ENCODE data around the gene POT1.

Gene POT1

DNA sequence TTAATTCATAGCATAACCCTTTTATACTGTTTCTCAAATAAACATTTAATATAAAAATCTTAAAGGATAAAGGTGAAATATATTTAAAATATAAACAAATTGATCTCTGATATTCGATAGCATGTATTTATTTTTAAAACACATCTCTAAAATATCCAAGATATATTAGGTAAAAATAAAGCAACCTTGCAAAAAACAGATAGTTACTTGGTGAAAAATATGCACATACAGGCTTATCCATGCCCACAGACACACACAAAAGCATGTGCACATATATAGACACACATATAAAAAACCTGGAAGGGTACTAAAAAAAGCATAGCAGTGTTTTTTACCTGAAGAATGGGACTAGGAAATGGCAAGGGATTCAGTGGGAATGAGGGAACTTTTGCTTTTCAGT lies 19.8 kb downstream of the POT1 start:
- Mint-ChIP-seq H3K4me1 (no peaks in the 10 kb centered on the region), H3K27ac (no peak overlapping the region), H3K9me3 (peaks cover 8% of the 10 kb centered on the region), H3K27me3 (ENCODE audit: low read depth) (no peaks in the 10 kb centered on the region), H3K36me3 (ENCODE audit: low read depth) (peaks cover 28% of the 10 kb centered on the region), H3K4me3 (no peak overlapping the region)
- no peak for TF ChIP-seq CTCF (IDR thresholded peaks at IDR 0.05; ENCODE audit: unreplicated experiment in 3 of 3)

- Mint-ChIP-seq H3K27me3 (ENCODE audit: low read depth) (no peaks in the 10 kb centered on the region), H3K36me3 (ENCODE audit: low read depth) (peaks cover 37% of the 10 kb centered on the region), H3K4me3 (no peak overlapping the region), H3K4me1 (no peaks in the 10 kb centered on the region), H3K9me3 (peaks cover 22% of the 10 kb centered on the region), H3K27ac (no peak overlapping the region)
- TF ChIP-seq CTCF (IDR thresholded peaks at IDR 0.05; ENCODE audit: unreplicated experiment in 3 of 3), result no peak
Observed at GRCh38 chr7:124908259-124908658, 21.4 kb downstream of the POT1 start.

GRCh38 chr7:124907490-124907889 lies 22.1 kb downstream of the POT1 start:
- peaks cover 28% of the 10 kb centered on the region for H3K9me3 Mint-ChIP-seq
- TF ChIP-seq CTCF (IDR thresholded peaks at IDR 0.05; ENCODE audit: unreplicated experiment in 3 of 3), result no peak
- H3K36me3 Mint-ChIP-seq (ENCODE audit: low read depth), result peaks cover 39% of the 10 kb centered on the region
- H3K27ac Mint-ChIP-seq, result no peak overlapping the region
- no peaks in the 10 kb centered on the region for H3K4me1 Mint-ChIP-seq
- H3K4me3 Mint-ChIP-seq, result no peak overlapping the region
- no peaks in the 10 kb centered on the region for H3K27me3 Mint-ChIP-seq (ENCODE audit: low read depth)

DNA sequence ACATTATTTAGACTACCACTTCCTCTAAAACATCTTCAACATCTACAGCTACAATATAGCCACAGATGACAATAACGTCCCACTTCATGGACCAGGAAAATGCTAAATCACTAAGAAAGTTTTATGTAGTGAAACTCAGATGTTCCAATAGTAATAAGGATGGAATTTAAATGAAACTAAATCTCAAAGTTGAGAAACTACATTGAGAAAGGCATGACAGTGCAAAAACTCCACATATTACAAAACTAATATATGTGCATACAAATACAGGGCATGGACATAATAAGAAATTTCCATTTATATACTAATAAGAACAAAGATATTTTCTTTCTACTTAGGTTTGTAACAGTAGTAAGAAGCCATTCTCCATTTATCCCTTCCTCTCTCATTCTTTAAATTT lies 31.1 kb downstream of the POT1 start:
- Mint-ChIP-seq H3K27me3 (ENCODE audit: low read depth) (no peaks in the 10 kb centered on the region), H3K36me3 (ENCODE audit: low read depth) (peaks cover 38% of the 10 kb centered on the region), H3K9me3 (peaks cover 21% of the 10 kb centered on the region), H3K27ac (no peak overlapping the region), H3K4me3 (no peak overlapping the region), H3K4me1 (no peaks in the 10 kb centered on the region)
- TF ChIP-seq CTCF (IDR thresholded peaks at IDR 0.05; ENCODE audit: unreplicated experiment in 3 of 3), result no peak

DNA sequence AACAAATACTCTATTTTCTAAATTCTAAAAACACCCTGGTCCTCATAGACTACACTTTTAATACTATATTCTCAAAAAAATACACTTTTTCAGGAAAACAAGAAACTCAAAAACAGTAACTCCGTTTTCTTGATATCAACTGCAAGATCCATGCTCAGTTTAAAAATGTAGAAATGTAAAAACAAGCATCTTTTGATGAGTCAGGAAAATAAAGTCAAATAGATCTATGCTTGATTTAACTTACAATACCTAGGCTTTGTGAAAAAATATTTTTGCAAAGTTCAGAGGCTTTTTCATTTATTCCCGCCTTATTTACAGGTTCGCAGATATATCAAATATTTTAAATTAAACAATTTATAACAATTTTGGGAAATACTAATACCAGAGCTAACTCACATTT lies 33.6 kb downstream of the POT1 start:
- no peaks in the 10 kb centered on the region for H3K27me3 Mint-ChIP-seq (ENCODE audit: low read depth)
- H3K9me3 Mint-ChIP-seq, result peaks cover 3% of the 10 kb centered on the region
- H3K27ac Mint-ChIP-seq, result no peak overlapping the region
- H3K36me3 Mint-ChIP-seq (ENCODE audit: low read depth), result peaks cover 24% of the 10 kb centered on the region
- H3K4me1 Mint-ChIP-seq, result no peaks in the 10 kb centered on the region
- TF ChIP-seq CTCF (IDR thresholded peaks at IDR 0.05; ENCODE audit: unreplicated experiment in 3 of 3), result no peak
- H3K4me3 Mint-ChIP-seq, result no peak overlapping the region

- Mint-ChIP-seq H3K9me3 (no peaks in the 10 kb centered on the region), H3K27me3 (ENCODE audit: low read depth) (no peaks in the 10 kb centered on the region), H3K36me3 (ENCODE audit: low read depth) (peaks cover 32% of the 10 kb centered on the region), H3K4me3 (no peak overlapping the region), H3K4me1 (no peaks in the 10 kb centered on the region), H3K27ac (no peak overlapping the region)
- TF ChIP-seq CTCF (IDR thresholded peaks at IDR 0.05; ENCODE audit: unreplicated experiment in 3 of 3), result no peak
Observed at GRCh38 chr7:124893140-124893827, 36.3 kb downstream of the POT1 start.

All from nephron (organoid).